ENCODE results near the gene NFATC2. TPM values are rescaled to one million over a fixed set of nuclear protein-coding genes. Genes with fewer than 3 reads are reported as not detected.

NFATC2 gene
- total and polyA plus RNA-seq, 8 donors = 5.3 to 12.3 (median 8.5) TPM

GRCh38 chr20:51512645-51513044 lies 29.9 kb downstream of the NFATC2 start:
- intact Hi-C loops (cut with DNase I) = no loop called here
- no peak for ATAC-seq
- Histone ChIP-seq H3K36me3 (peaks cover 0 to 4% of the 10 kb centered on the region in 2 donors), H3K27me3 (no peaks in the 10 kb centered on the region), H3K4me3 (no peak overlapping the region), H3K27ac (no peak overlapping the region), H3K4me1 (no peaks in the 10 kb centered on the region), H3K9me3 (no peaks in the 10 kb centered on the region)
- no peak for DNase-seq
- no peak for TF ChIP-seq CTCF (IDR thresholded peaks at IDR 0.05)

- intact Hi-C loops (cut with DNase I) = no loop called here
- H3K4me3 ChIP-seq = no peak overlapping the region
- peaks cover 0 to 4% of the 10 kb centered on the region in 2 donors for H3K36me3 ChIP-seq
- TF ChIP-seq CTCF (IDR thresholded peaks at IDR 0.05) = no peak
- no peaks in the 10 kb centered on the region for H3K9me3 ChIP-seq
- DNase-seq = no peak
- H3K27ac ChIP-seq = no peak overlapping the region
- no peak for ATAC-seq
- H3K27me3 ChIP-seq = no peaks in the 10 kb centered on the region
- no peaks in the 10 kb centered on the region for H3K4me1 ChIP-seq
Observed at GRCh38 chr20:51511861-51512619, 30.5 kb downstream of the NFATC2 start.

- Histone ChIP-seq H3K4me1 (no peaks in the 10 kb centered on the region), H3K4me3 (no peak overlapping the region), H3K27me3 (no peaks in the 10 kb centered on the region), H3K36me3 (no peaks in the 10 kb centered on the region), H3K27ac (no peak overlapping the region), H3K9me3 (no peaks in the 10 kb centered on the region)
- intact Hi-C loops (cut with DNase I) = no loop called here
- no peak for DNase-seq
- no peak for TF ChIP-seq CTCF (IDR thresholded peaks at IDR 0.05)
- no peak for ATAC-seq
Observed at GRCh38 chr20:51510936-51511605, 31.4 kb downstream of the NFATC2 start.

- Histone ChIP-seq H3K4me1 (no peaks in the 10 kb centered on the region), H3K27me3 (no peaks in the 10 kb centered on the region), H3K4me3 (no peak overlapping the region), H3K9me3 (no peaks in the 10 kb centered on the region), H3K36me3 (no peaks in the 10 kb centered on the region), H3K27ac (no peak overlapping the region)
- TF ChIP-seq CTCF (IDR thresholded peaks at IDR 0.05) = no peak
- DNase-seq = no peak
- intact Hi-C loops (cut with DNase I) = no loop called here
- ATAC-seq = no peak
Observed at GRCh38 chr20:51510169-51510568, 32.4 kb downstream of the NFATC2 start.

- Histone ChIP-seq H3K27me3 (no peaks in the 10 kb centered on the region), H3K4me1 (no peaks in the 10 kb centered on the region), H3K4me3 (no peak overlapping the region), H3K36me3 (no peaks in the 10 kb centered on the region), H3K27ac (no peak overlapping the region), H3K9me3 (no peaks in the 10 kb centered on the region)
- TF ChIP-seq CTCF (IDR thresholded peaks at IDR 0.05) = no peak
- DNase-seq (no peak), ATAC-seq (no peak)
- intact Hi-C loops (cut with DNase I) = no loop called here
Observed at GRCh38 chr20:51509208-51509607, 33.3 kb downstream of the NFATC2 start.

Data from left lung (tissue), 10 donors.